Loucy (cell line): ENCODE results near the gene APPL2.

Experiments used
- CTCF ChIP-seq: fragments of 200-600 bp; sonication (generic); conservative IDR thresholded peaks from 2 replicates; pipeline ENCODE4 v1.5.1; 2014; ENCODE audit warnings: mild to moderate bottlenecking, antibody characterized with exemption, low read length
- EZH2phosphoT487 ChIP-seq: fragments of 200-600 bp; IDR thresholded peaks from 2 replicates; pipeline ENCODE4 v1.6.1; 2018; ENCODE audit warnings: antibody characterized with exemption, mild to moderate bottlenecking, moderate library complexity, borderline replicate concordance

DNA sequence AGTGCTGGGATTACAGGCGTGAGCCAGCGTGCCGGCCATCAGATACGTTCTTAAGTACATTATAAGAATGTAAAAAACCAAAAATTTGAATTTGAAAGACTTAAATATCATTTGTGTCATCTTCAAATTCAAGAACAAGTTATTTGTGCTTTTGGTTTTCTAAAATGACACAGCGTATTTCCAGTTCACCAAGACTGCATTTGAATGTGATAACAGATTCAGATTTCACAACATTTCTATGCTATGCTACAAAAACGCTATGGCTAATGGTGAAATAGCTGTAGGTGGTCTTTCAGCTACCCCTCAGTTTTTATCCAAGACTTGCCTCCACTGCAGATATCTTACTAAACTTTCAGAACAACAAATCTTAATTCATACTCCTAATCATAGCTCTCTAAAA, 46.7 kb downstream of the APPL2 start:
- TF ChIP-seq CTCF (no peak), EZH2phosphoT487 (no peak)
